Stimulated activated CD4-positive, alpha-beta T cell treated with anti-CD3 and anti-CD28 coated beads, Interleukin-4, amount 100 ng/mL, for 48 hours (primary cell): ENCODE results near the gene XRCC2.
"Not testable (repeated sequence)": the region's sequence is repeated elsewhere in the genome, so short reads cannot be mapped to it uniquely, and the experiment has no call there.

ENCODE experiments used
- DNase-seq, 2 donors: peaks; one replicate each; pipeline ENCODE4 v3.0.0-alpha.2; 2020; ENCODE audit warnings: low read depth in 2 of 2

Gene XRCC2

GRCh38 chr7:152675759-152676636 is at the start of gene XRCC2:
TSS of gene XRCC2 (minus strand) at chr7:152676141. CDS start at chr7:152676079, 62 bp downstream.
- peak; percentile 92 to 96 for DNase-seq

GRCh38 chr7:152723364-152723763 is 47.4 kb upstream of the XRCC2 start:
- no peak for DNase-seq

- DNase-seq = not testable (repeated sequence)
Observed at GRCh38 chr7:152712412-152713042, 36.6 kb upstream of the XRCC2 start.

GRCh38 chr7:152711444-152711944 is 35.6 kb upstream of the XRCC2 start:
- no peak for DNase-seq

- DNase-seq = no peak
Observed at GRCh38 chr7:152710153-152710442, 34.2 kb upstream of the XRCC2 start.

- no peak for DNase-seq
Observed at GRCh38 chr7:152709287-152710152, 33.6 kb upstream of the XRCC2 start.

DNA sequence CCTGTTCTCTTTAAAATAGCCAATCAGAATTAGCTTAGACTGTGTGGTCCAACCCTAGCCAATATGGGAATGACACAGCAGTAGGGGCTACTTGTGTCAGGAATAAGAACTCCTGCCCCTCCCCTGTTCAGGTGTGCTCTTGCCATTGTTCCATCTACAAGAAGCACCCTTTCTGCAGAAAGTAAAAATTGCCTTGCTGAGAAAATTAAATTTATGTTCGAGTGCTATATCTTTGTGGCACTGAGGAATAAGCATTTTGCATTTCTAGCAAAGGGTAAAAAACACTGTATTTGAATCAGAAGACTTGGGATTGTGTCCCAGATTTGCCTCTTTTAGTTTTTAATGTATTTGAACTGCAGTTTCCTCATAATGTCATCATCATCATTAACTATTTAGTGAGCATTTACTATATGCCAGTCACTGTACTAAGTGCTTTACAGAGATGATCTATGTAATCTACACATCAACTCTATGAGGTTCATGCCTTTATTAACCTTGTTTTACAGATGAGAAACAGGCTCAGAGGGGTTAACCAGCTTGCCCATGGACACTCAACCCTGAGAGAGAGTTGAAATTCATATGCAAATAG is 28.9 kb upstream of the XRCC2 start:
- no peak for DNase-seq

DNA sequence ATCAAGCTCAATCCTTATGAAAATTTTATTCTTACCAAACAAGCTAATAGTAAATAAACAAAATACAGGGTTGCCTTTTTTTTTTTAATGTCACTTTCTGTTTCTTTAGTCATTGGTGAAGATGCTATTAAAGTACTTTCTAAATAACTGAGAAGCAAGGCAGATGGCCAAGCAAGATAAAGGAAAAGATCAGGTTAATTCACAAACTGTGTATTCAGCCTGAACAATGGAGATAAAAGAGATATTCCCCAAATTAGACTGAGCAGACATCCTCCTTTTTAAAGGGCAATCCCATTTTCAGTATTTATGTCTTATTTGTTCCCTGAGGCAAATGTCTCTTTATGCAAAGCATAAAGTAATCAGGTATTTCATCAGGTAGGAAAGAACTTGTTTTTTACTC is 23.1 kb upstream of the XRCC2 start:
- no peak for DNase-seq

- not testable (repeated sequence) for DNase-seq
Observed at GRCh38 chr7:152697268-152697974, 21.5 kb upstream of the XRCC2 start.

GRCh38 chr7:152692196-152692595 is 16.3 kb upstream of the XRCC2 start:
- not testable (repeated sequence) for DNase-seq

GRCh38 chr7:152683297-152683696 is 7.4 kb upstream of the XRCC2 start:
- no peak for DNase-seq

GRCh38 chr7:152677808-152678670 is 2.1 kb upstream of the XRCC2 start:
- DNase-seq = no peak

- peak in 1 of 2 donors; percentile 15 for DNase-seq
Observed at GRCh38 chr7:152674860-152675758, 832 bp downstream of the XRCC2 start.

DNA sequence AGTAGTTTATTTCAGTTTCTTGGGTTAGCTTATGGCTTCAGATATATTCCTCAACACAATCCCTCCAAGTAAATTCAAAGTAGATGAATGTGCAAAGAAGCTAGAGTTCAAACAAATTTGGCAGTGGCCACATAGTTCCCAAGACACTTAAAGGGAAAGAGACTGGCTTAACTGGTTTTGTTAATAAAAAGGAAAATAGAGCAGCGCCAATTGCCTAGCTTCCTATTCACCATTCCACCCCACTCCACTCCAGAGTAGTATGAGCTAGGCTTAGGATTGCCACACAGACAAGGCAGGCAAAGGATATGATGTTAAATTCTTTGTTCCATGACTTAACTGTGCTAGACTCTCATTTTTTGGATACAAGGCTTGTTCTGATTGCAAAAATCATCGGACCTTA is 2.0 kb downstream of the XRCC2 start:
- DNase-seq = no peak

GRCh38 chr7:152672626-152673025 is 3.3 kb downstream of the XRCC2 start:
- DNase-seq = no peak

DNA sequence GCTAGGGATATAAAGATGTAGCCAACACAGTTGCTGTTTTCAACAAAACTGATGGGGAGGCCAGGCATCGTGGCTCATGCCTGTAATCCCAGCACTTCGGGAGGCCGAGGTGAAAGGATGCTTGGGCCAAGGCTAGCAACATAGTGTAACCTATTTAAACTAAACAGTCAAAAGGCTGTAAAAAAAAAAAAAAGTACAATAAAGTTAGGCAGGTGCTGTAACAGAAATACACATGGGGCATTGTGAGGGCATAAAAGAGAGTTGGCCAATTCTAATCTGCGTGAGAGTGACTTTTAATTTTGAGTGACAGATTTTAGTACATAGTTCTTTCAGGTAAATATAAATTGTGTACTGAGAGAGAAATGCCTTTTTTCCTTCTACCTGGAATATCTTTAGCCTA is 6.2 kb downstream of the XRCC2 start:
- no peak for DNase-seq

GRCh38 chr7:152668975-152669374 is 7.0 kb downstream of the XRCC2 start:
- DNase-seq = no peak

- no peak for DNase-seq
Observed at GRCh38 chr7:152667958-152668357, 8.0 kb downstream of the XRCC2 start.

DNA sequence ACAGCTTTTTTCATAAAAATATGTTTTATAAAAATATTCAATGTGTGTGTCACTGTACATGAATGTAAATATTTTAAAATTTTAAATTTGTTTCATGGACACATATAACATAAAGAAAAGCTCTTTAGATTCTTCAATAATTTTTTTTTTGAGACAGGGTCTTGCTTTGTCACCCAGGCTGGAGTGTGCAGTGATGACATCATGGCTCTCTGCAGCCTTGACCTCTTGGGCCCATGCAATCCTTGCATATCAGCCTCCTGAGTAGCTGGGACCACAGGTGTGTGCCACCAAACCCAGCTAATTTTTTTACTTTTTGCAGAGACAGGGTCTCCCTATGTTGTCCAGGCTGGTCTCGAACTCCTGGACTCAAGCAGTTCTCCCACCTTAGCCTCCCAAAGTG is 9.9 kb downstream of the XRCC2 start:
- DNase-seq = no peak
